BJ (cell line): Measurements from ENCODE around the gene SULT1B1. TPM values are rescaled to one million over a fixed set of nuclear protein-coding genes. Genes with fewer than 3 reads are reported as not detected.

Experiments
- CTCF ChIA-PET: fragments of 350-600 bp; formaldehyde crosslinking; extraction: SDS; loops from one replicate; lab custom pipeline; 2021; ENCODE audit warnings: antibody characterized with exemption, inconsistent platforms; lab: Yijun Ruan, JAX
- POLR2A ChIA-PET: fragments of 300-600 bp; sonication (Branson Sonifier 250); formaldehyde crosslinking; extraction: SDS; loops from one replicate; lab custom pipeline; 2021; ENCODE audit warnings: antibody characterized with exemption; lab: Charles Lee
- DNase-seq: peaks from one replicate; pipeline ENCODE4 v3.0.0-alpha.2; 2011; ENCODE audit warnings: low read depth
- H3K27me3 ChIP-seq: 2 replicates; pipeline ENCODE4 v1.6.0; 2011; ENCODE audit warnings: low read length; ENCODE audit not compliant: control insufficient read depth, insufficient read depth
- H3K36me3 ChIP-seq: 2 replicates; pipeline ENCODE4 v1.5.1; 2011; ENCODE audit warnings: low read length; ENCODE audit not compliant: control insufficient read depth, insufficient read depth
- H3K4me3 ChIP-seq: 2 replicates; pipeline ENCODE4 v1.5.1; 2011; ENCODE audit warnings: low read depth, mild to moderate bottlenecking, control low read depth, low read length
- polyA plus RNA-seq: library from polyadenylated mRNA; depleted of rRNA; stranded (reverse); fragments of >200 nt; gene quantifications from 2 replicates; pipeline ENCODE4 v1.2.3, GENCODE V29; 2011
- TF ChIP-seq, protein P1 (sequence below): IDR thresholded peaks from 2 replicates; pipeline ENCODE4 v1.5.1; 2011; ENCODE audit warnings: low read depth, mild to moderate bottlenecking, control low read depth, inconsistent platforms, low read length, moderate library complexity; ENCODE audit not compliant: insufficient read depth

SULT1B1 gene
- polyA plus RNA-seq, 1 experiment: not detected

DNA sequence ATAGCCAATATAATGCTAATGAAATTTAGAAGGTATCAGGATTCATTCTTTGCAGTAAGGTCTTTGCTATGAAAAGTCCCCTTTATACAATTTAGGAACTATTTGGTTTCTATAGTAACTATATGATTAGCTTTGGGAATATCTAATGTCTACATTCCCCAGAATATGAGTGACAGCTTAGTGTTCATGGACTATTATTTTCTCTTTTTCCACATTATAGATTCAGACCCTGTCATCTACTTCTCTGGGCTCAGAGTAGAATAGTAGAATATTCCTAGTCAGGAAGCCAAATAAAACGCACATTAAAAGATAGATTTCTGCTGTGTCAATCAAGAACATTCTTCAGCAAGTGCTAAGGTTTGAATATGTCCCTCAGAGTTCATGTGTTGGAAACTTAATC, 26.1 kb upstream of the SULT1B1 start:
- ChIA-PET POLR2A (no interaction called here), CTCF (no interaction called here)
- TF ChIP-seq, protein P1, sequence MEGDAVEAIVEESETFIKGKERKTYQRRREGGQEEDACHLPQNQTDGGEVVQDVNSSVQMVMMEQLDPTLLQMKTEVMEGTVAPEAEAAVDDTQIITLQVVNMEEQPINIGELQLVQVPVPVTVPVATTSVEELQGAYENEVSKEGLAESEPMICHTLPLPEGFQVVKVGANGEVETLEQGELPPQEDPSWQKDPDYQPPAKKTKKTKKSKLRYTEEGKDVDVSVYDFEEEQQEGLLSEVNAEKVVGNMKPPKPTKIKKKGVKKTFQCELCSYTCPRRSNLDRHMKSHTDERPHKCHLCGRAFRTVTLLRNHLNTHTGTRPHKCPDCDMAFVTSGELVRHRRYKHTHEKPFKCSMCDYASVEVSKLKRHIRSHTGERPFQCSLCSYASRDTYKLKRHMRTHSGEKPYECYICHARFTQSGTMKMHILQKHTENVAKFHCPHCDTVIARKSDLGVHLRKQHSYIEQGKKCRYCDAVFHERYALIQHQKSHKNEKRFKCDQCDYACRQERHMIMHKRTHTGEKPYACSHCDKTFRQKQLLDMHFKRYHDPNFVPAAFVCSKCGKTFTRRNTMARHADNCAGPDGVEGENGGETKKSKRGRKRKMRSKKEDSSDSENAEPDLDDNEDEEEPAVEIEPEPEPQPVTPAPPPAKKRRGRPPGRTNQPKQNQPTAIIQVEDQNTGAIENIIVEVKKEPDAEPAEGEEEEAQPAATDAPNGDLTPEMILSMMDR: no peak
- DNase-seq: no peak
- no peaks in the 10 kb centered on the region for H3K27me3 ChIP-seq
- no peak overlapping the region for H3K4me3 ChIP-seq
- no peaks in the 10 kb centered on the region for H3K36me3 ChIP-seq

DNA sequence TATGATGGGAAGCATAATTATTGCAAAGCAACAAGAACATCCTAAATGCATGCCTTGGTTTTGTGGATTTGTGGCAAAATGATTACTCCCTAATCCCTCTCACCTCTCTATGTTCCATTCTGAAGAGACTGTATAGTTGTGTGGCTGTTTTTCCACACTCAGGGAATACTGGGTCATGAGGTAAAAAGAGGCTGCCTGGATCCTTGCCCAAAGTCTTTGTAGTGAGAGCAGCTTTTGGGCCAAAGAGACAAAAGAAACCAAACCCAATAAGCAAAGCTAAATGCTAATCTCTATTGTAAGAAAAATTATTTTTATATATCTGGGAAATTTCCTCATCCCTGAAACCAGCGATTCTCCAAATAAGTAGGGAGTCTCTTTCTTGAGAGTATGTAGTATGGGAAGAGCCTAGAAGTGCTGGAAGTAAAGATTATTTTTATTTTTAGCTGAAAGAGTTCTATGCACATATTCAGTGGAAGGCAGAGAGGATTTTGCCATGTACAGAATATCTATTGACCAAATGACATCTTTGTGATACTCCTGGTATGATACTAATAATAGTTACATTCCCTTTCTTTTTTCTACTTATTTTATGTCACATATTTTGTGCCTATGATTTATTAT, 24.9 kb upstream of the SULT1B1 start:
- POLR2A ChIA-PET: no interaction called here
- Histone ChIP-seq H3K27me3 (no peaks in the 10 kb centered on the region), H3K4me3 (no peak overlapping the region), H3K36me3 (no peaks in the 10 kb centered on the region)
- DNase-seq: no peak
- CTCF ChIA-PET: interaction anchor here (1.0 kb wide), 1 partner anchor 20 kb away, joined by 4 read pairs; no protein-coding TSS in a partner anchor
- TF ChIP-seq, protein P1: no peak

- CTCF ChIA-PET: interaction anchor here (1.2 kb wide), 1 partner anchor 24 kb away, joined by 3 read pairs; no protein-coding TSS in a partner anchor
- no peaks in the 10 kb centered on the region for H3K27me3 ChIP-seq
- H3K36me3 ChIP-seq: no peaks in the 10 kb centered on the region
- POLR2A ChIA-PET: no interaction called here
- no peak overlapping the region for H3K4me3 ChIP-seq
- no peak for DNase-seq
- TF ChIP-seq, protein P1: no peak
These were observed 22.4 kb upstream of the SULT1B1 start for GRCh38 chr4:69782651-69783310.

GRCh38 chr4:69781458-69782418, 21.3 kb upstream of the SULT1B1 start:
- ChIA-PET CTCF (no interaction called here), POLR2A (no interaction called here)
- Histone ChIP-seq H3K36me3 (no peaks in the 10 kb centered on the region), H3K27me3 (no peaks in the 10 kb centered on the region), H3K4me3 (no peak overlapping the region)
- no peak for DNase-seq
- TF ChIP-seq, protein P1: no peak

GRCh38 chr4:69780141-69780540, 19.7 kb upstream of the SULT1B1 start:
- CTCF ChIA-PET: no interaction called here
- DNase-seq: no peak
- Histone ChIP-seq H3K4me3 (no peak overlapping the region), H3K27me3 (no peaks in the 10 kb centered on the region), H3K36me3 (no peaks in the 10 kb centered on the region)
- POLR2A ChIA-PET: no interaction called here
- TF ChIP-seq, protein P1: no peak
